ENCODE data around the gene HMGB1.
"Not testable (repeated sequence)": the region's sequence is repeated elsewhere in the genome, so short reads cannot be mapped to it uniquely, and the experiment has no call there.

The HMGB1 gene

GRCh38 chr13:30465343-30465592, 468 bp downstream of the HMGB1 start:
- DNase-seq, result no peak

- DNase-seq, result peak; percentile 10
Observed at GRCh38 chr13:30464496-30465342, 1.0 kb downstream of the HMGB1 start.

DNA sequence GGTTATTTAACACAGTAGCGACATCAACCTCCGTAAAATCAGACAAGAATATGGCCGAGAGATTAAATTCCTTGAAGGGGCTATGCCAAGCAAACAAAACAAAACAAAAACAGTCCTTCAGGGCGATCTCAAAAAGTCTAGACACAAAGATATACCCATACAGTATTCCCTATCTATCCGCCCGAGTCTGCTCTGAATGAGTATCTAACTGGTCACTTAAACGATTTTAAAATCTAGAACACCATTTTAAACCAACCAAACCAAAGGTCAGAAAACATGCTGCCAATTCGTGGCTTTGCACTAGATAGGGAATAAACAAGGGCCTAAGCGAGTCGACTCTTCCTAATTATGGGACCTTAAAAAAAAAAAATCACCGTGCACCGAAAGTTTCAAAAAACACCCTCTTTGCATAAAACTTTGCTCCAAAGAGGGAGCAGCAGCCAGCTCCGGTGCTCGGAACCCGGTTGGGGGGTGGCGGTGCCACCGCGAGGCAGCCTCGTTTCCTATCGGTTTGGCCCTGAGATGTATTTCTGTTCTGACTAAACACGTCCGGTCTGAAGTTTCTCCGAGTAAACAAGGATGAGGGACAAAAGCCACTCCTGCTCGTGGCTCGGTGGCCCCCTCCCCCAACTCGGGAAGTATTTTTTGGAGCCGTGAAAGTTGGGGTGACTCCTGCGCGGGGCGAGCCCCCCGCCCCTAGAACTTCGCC, 1.8 kb downstream of the HMGB1 start:
- no peak for DNase-seq

DNA sequence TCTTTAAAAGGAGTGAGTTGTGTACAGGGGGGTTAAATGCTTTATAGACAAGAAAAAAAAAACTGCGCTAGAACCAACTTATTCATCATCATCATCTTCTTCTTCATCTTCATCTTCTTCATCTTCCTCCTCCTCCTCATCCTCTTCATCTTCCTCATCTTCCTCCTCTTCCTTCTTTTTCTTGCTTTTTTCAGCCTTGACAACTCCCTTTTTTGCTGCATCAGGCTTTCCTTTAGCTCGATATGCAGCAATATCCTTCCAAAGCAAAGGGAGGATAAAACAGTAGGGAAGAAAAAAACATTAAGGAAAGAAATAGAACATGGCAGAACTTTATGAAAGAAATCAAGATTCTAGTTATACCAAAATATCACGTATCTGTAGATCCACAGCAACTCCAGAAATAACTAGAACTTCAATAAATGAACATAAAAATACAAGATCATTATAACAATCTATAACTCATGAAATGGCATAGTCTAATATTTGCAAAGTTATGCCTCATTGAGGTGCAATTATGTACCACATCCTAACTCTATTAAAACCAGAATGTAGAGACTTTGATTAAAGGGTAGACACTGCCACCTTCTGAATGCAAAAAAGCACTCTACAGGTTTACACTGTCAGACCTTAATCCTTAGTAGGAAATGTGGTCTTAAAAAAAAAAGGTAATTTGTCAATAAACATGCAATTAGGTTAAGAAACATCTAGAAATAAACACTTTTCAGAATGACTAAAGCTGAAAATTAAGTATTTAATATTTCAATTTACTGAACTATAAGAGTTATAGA, 4.3 kb downstream of the HMGB1 start:
- not testable (repeated sequence) for DNase-seq

DNA sequence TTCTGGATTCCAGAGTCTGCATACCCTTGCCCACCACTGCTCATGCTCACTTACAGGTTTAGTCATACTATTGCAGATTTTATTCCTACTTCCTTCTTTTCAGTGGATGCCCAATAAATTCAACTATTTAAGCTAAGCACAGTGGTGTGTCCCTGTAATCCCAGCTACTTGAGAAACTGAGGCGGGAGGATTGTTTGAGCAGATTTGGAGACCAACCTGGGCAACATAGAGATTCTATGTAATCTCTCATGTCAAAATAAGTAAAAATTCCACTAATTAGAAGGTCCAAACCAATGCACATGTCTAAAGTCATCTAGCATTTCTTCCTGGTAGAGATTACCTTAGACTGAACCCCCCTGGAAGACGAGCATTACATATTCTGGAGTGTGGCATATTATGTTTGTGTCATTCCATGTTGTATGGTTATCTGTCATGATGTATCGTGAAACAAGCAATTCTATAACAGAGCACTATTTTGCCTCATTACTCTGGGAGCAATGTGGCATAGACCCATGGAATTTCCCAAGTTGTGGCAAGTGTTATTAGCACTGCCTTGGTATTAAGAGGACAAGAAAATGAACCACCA, 8.3 kb downstream of the HMGB1 start:
- no peak for DNase-seq

DNA sequence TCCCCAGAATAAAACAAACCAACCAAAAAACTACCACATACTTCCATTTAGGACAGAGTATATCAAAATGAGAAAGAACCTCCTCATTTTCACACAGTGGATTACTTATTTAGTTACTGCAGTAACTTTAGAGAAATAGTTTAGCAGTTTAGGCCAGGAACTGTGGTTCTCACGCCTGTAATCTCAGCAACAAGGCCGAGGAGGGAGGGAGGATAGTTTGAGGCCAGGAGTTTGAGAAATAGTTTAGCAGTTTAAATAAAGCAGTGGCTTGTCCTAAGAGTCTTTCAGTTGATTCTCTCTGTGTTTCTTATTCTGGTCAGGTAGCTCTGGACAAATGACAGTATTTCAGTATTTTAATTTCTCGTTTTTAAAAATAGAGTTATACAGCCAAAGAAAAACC, 9.4 kb downstream of the HMGB1 start:
- DNase-seq, result no peak

- DNase-seq, result no peak
Observed at GRCh38 chr13:30454991-30455390, 10.7 kb downstream of the HMGB1 start.

DNA sequence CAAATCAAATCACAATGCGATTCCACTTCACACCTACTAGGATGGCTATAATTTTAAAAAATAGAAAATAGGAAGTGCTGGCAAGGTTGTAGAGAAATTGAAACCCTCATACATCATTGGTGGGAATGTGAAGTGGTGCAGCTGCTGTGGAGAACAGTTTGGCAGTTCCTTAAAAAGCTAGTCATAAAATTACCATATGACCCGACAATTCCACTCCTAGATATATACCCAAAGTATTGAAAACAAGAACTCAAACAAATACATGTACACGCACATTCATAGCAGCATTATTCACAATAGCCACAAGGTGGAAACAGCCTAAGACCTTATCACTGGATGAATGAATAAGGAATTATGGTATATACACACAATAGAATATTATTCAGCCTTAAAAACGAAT, 12.0 kb downstream of the HMGB1 start:
- no peak for DNase-seq

GRCh38 chr13:30451476-30451875, 14.3 kb downstream of the HMGB1 start:
- not testable (repeated sequence) for DNase-seq

- DNase-seq, result no peak
Observed at GRCh38 chr13:30450066-30450465, 15.7 kb downstream of the HMGB1 start.

DNA sequence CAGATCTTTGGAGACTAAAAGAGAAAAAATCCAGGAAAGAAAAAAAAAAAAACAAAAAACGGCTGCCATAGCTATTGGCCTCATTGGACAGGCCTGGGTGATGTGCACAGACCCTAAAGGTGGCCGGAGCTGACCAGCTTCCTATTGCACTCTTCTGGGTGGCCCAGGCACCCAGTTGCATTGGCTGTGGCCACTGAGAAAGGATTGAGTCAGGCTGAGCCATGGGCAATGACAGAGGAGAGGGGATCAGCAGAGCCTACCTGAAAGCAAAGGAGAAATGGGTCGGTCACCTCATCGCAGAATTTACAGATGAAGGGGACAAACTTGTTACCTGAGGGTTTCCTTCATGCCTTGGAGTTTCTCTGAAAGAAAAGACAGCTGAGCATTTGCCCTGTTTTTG, 17.3 kb downstream of the HMGB1 start:
- no peak for DNase-seq

DNA sequence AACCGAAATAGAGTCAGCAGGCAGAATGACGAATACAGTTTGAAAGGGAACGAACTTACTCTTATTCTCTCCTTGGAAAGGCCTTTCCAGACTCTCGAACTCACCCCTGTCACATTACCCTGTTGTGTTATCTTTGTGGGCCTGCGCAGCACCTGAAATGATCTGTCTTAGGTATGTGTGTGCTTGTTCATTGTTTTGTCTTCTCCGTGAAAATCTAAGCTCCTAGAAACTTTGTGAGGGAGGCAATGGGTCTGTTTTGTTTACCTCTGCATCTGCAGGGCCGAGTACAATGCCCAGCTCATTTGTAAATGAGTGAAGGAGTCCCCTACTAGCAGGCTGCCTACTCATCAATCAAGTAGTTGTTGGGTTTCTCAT, 19.6 kb downstream of the HMGB1 start:
- DNase-seq, result no peak

- no peak for DNase-seq
Observed at GRCh38 chr13:30443957-30444404, 21.8 kb downstream of the HMGB1 start.

DNA sequence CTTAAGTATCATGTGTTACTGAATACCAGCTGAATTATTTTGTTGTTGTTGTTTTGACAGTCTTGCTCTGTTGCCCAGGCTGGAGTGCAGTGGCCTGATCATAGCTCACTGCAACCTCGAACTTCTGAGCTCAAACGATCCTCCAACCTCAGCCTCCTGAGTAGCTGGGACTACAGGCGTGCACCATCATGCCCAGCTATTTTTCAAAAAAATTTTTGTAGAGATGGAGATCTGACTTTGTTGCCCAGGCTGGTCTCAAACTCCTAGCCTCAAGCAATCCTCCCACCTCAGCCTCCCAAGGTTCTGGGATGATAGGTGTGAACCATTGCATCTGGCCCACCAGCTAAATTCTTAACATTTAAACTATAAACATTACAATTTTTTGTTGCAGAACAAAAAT, 22.2 kb downstream of the HMGB1 start:
- not testable (repeated sequence) for DNase-seq

- no peak for DNase-seq
Observed at GRCh38 chr13:30442926-30443325, 22.8 kb downstream of the HMGB1 start.

- no peak for DNase-seq
Observed at GRCh38 chr13:30440910-30441703, 24.6 kb downstream of the HMGB1 start.

DNA sequence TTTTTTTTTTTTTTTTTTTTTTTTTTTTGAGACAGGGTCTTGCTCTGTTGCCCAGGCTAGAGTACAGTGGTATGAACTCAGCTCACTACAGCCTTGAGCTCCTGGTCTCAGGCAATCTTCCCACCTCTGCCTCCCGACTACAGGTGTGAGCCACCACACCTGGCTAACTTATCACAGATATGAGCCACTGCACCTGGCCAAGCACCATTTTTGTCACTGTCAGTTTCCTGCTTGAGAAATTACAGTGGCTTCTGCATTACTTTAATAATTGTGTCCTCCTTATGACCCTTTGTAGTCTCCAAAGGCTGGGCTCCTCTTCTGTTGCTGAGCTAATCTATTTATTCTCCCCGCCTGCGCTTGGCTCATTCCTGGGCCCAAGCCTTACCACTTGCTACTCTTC, 27.4 kb downstream of the HMGB1 start:
- no peak for DNase-seq

DNA sequence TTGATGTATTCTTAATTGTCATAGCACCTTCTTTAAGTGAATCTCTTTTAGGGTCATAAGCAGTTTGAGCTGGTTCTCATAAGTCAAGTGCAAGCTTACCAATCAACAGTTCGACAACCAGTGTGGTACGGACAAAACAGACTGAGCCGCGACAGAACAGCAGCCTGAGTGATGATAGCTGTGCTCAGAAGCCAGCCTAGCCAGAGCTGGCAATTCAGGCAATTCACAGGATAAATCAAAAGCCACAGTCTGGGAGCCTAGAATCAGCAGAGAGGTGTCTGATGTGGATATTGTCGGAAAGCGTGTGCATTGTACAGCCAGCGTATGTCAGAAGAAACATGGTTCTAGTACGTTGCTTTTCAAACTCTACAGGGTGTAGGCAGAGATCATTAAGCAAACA, 28.6 kb downstream of the HMGB1 start:
- DNase-seq, result no peak

DNA sequence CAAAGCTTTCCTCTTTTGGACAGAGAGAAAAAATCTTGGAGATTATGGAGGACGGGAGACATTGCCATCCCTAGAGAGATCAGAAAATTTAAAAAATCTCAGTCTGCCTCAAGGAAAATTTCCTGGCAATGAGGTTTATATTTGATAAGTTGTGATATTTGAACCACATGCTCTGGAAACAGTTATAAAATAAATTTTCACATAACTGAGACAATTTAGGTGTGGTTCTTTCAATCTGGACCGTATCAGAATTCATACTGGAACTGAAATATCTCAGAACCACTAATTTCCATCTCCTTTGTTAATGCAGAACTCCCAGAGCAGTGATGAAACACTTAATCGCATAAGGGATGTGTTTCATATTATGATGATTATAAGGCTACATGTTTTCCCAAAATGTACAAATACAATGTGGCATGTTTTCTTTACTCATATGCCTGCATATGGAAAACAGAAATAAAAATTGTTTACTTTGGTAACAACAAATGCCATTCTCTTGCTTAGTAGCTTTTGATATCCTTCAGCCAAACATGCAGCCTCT, 29.8 kb downstream of the HMGB1 start:
- DNase-seq, result no peak

DNA sequence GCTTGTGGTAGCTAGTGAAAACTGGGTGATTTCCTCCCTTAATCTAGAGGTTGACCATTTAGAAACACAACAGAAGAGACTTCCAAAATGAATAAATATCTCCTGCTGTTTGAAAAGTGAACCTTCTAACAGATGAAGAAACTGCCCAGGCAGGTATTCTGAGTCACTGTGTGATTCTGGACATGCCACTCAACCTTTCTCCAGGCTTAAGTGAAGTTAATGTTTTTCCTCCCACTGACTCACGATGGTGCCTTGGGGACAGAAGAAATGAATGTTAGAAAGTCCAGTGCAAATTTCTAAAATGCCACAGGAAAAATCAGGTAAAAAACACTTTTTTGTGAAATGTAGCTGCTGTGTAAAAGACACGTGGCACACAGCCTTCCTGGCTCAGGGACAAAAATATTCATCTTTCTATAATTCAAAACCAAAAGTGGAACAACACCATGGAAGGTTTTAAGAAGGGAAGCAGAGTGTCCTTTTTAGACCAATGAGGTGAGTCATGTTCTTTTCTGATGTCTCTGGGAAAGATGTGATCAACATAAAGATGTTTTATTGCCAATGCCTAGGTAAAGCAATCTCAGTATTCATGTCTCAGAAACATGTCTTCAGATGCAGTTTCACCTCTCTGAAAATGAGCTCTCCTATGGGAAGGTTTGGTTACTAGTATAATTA, 34.3 kb downstream of the HMGB1 start:
- DNase-seq, result no peak
